PC-9 (cell line): Measurements from ENCODE around the gene TMEM14A. TPM values are rescaled to one million over a fixed set of nuclear protein-coding genes. Genes with fewer than 3 reads are reported as not detected.

Experiments
- BruUV-seq: library from RNA; stranded (reverse); fragments of 400-500 nt; replicated peaks from 2 replicates; lab custom pipeline; 2021; lab: Mats Ljungman, UMichigan
- CTCF ChIA-PET: fragments of 300-600 bp; sonication (Branson Sonifier 250); formaldehyde crosslinking; loops from one replicate; lab custom pipeline; 2022; ENCODE audit warnings: antibody characterized with exemption; lab: Charles Lee
- POLR2A ChIA-PET: fragments of 300-600 bp; sonication (Branson Sonifier 250); formaldehyde crosslinking; loops from one replicate; lab custom pipeline; 2022; ENCODE audit warnings: antibody characterized with exemption; ENCODE audit not compliant: unreplicated experiment; lab: Charles Lee
- DNase-seq, 2 experiments: peaks; one replicate each; pipeline versions ENCODE4 v3.0.0 to v3.0.0-alpha.2; 2015 to 2022; ENCODE audit warnings: mixed read lengths in 1 of 2
- H2AFZ ChIP-seq: fragments of 200-600 bp; sonication (generic); 2 replicates; pipeline ENCODE4 v1.8.1; 2017; ENCODE audit warnings: antibody characterized with exemption
- H3F3A ChIP-seq: fragments of 200-600 bp; sonication (generic); 2 replicates; pipeline ENCODE4 v1.8.1; 2017; ENCODE audit warnings: antibody characterized with exemption, mild to moderate bottlenecking, low read depth; ENCODE audit not compliant: insufficient read depth
- H3K27ac ChIP-seq: fragments of 200-600 bp; sonication (generic); 2 replicates; pipeline ENCODE4 v1.6.1; 2016; ENCODE audit warnings: mixed run types
- H3K27me3 ChIP-seq: fragments of 200-600 bp; sonication (generic); 2 replicates; pipeline ENCODE4 v1.6.1; 2016; ENCODE audit warnings: low read depth, mixed run types; ENCODE audit not compliant: insufficient read depth
- H3K36me3 ChIP-seq: fragments of 200-600 bp; sonication (generic); 2 replicates; pipeline ENCODE4 v1.6.1; 2016; ENCODE audit warnings: low read depth, mixed run types
- H3K4me1 ChIP-seq: fragments of 200-600 bp; sonication (generic); replicated peaks from 2 replicates; pipeline ENCODE4 v1.6.1; 2016; ENCODE audit warnings: mixed run types; ENCODE audit not compliant: insufficient read depth
- H3K4me2 ChIP-seq: fragments of 200-600 bp; sonication (generic); 2 replicates; pipeline ENCODE4 v1.6.1; 2017; ENCODE audit warnings: mixed run types
- H3K4me3 ChIP-seq: fragments of 200-600 bp; sonication (generic); 2 replicates; pipeline ENCODE4 v1.6.1; 2016; ENCODE audit warnings: mixed run types
- H3K79me2 ChIP-seq: fragments of 200-600 bp; sonication (generic); 2 replicates; pipeline ENCODE4 v1.6.1; 2017; ENCODE audit warnings: low read depth, mixed run types
- H3K9me2 ChIP-seq: fragments of 200-600 bp; sonication (generic); 2 replicates; pipeline ENCODE4 v1.8.1; 2017; ENCODE audit warnings: mild to moderate bottlenecking; ENCODE audit not compliant: insufficient read depth
- H3K9me3 ChIP-seq: fragments of 200-600 bp; sonication (generic); 2 replicates; pipeline ENCODE4 v1.8.1; 2016; ENCODE audit warnings: low read depth; ENCODE audit not compliant: insufficient read depth
- H4K20me1 ChIP-seq: fragments of 200-600 bp; sonication (generic); 2 replicates; pipeline ENCODE4 v1.8.1; 2017; ENCODE audit not compliant: insufficient read depth
- CTCF ChIP-seq: fragments of 200-600 bp; sonication (generic); conservative IDR thresholded peaks from 2 replicates; pipeline ENCODE4 v1.6.1; 2017; ENCODE audit warnings: mixed run types, antibody characterized with exemption, mild to moderate bottlenecking, moderate library complexity
- EZH2 ChIP-seq: fragments of 200-600 bp; sonication (generic); IDR thresholded peaks from 2 replicates; pipeline ENCODE4 v1.8.0; 2017; ENCODE audit warnings: antibody characterized with exemption, low read depth
- intact Hi-C: fragments of 100-400 bp; cut with micrococcal nuclease; formaldehyde crosslinking; loops from one replicate; pipeline ENCODE4 v1.10.0; 2022; ENCODE audit not compliant: unreplicated experiment
- total RNA-seq: library from RNA; stranded (reverse); gene quantifications from 2 replicates; pipeline ENCODE4 v1.2.3, GENCODE V29; 2021

Gene TMEM14A
- total RNA-seq, 1 experiment from 2014 or later, result 75.2 TPM

GRCh38 chr6:52736145-52736544 lies 65.2 kb downstream of the TMEM14A start:
- H3K9me2 ChIP-seq, result no peaks in the 10 kb centered on the region
- H3K79me2 ChIP-seq, result no peaks in the 10 kb centered on the region
- POLR2A ChIA-PET, result no interaction called here
- TF ChIP-seq CTCF (no peak), EZH2 (no peak)
- H3K4me1 ChIP-seq, result no peaks in the 10 kb centered on the region
- CTCF ChIA-PET, result no interaction called here
- no peak for DNase-seq
- H3K4me2 ChIP-seq, result no peak overlapping the region
- H3K27me3 ChIP-seq, result no peaks in the 10 kb centered on the region
- intact Hi-C loops, result no loop called here
- no peaks in the 10 kb centered on the region for H3F3A ChIP-seq
- no peak overlapping the region for H3K27ac ChIP-seq
- H3K9me3 ChIP-seq, result no peaks in the 10 kb centered on the region
- H4K20me1 ChIP-seq, result no peaks in the 10 kb centered on the region
- no peak overlapping the region for H3K4me3 ChIP-seq
- no peak overlapping the region for H2AFZ ChIP-seq
- H3K36me3 ChIP-seq, result no peaks in the 10 kb centered on the region
- no TSS peak for BruUV-seq

Other genes starting within 250 kb of the TMEM14A start
- gene TRAM2, start 94.1 kb upstream of the TMEM14A start, total RNA-seq, result 28.1 and 40.9 TPM in 2 replicates
- not detected in 2 replicates for gene GSTA2, start 92.4 kb downstream of the TMEM14A start, total RNA-seq
- gene GSTA1, start 132.7 kb downstream of the TMEM14A start, total RNA-seq, result not detected in 2 replicates
- not detected in 2 replicates for gene GSTA5, start 169.7 kb downstream of the TMEM14A start, total RNA-seq
- not detected in 2 replicates for gene GSTA3, start 238.6 kb downstream of the TMEM14A start, total RNA-seq